Femur (tissue), 1 donor: ENCODE results near the gene NIPA2.

Source experiments
- DNase-seq: peaks from one replicate; pipeline ENCODE4 v3.0.0-alpha.2; 2017

Gene NIPA2

DNA sequence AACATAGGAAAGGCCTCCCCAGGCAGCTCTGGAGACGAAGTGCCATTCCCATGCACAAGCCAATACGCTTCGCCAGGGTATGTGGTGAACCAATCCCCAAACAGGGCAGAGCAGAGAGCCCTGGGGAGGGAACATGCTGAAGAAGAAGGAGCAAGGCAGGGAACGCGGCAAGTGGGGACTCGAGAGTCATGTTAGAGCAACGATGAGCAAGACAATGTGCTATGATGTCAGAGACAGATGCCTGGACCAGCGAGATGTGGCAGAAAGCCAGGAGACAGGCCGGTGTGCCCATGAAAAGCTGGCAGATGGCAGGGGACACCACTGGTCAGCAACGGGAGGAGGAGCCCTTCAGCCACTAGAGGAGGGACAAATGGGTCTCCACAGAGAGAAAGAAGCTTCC is 39.6 kb downstream of the NIPA2 start:
- DNase-seq, result no peak

DNA sequence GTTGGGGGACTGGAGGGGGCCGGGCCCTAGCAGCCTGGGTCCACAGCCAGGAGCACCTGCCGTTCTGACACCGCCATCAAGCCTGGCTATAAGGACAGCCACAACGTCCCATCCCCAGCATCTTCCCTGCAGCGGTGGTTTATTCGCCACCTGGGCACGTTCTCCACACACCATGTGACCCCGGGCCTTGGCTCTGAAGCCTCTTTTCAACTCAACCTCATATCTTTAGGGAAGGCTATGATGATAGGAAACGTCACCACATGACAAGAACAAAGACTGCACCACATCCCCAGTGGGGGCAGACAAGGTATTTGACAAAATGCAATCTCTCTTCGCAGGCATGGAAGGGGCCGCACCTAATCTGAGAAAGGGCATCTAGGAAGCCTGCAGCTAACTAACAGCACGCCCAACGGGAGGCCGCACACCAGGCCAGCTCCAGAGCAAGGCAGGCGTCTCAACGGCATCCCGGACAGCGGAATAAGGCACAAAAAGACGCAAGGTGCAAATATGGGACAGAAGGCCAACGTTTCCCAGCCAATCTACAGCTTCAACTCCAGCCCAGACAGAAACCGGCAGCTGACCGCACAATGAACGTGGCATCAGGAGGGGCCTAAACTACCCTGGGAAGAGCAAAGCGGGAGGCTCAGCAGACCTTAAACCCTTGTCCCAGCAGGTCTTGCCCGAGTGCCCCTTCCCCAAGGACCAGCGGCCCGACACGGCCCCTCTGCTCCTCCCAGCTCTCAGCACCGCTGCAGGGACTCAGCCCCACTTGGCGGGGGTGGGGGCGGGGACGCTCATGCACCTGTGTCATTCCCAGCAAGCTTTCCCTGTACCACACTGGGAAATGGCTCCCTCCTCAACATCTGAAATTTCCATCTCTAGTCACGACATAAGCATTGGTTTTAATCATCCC is 41.9 kb downstream of the NIPA2 start:
- no peak for DNase-seq

DNA sequence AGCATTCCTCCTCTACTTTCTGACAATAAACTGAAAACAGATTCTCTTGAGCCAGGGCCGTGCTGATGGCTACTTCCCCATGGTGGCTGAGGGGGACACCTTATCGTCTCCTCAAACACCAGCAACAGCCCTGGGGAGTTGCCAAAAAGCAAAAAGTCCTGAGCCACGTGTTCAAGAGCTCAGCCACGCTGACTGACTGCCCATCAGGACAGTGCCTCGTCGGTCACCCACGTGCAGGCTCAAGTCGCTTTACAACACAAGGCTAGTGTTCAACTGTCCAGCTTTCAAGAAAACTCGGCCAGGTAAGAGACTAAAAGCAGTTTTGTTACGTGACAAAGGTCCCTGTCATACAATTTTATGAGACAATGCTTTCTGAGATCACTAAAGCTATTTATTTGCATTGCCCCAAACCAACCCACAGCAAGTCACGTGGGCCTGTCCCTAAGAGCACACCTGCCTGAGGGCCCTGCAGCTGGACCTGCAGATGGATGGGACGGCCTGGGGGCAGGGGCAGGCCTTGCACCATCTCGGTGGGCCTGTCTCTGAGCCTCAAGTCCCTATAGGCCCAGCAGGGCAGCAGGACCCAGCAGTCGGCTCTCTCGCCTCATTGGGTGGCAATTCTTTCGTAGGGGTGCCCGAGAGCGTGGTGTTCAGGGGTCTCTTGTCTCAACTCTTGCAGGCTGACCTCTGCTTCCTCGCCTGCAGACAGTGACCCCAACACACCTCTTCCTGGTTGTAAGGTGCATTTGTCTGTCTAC is 42.7 kb downstream of the NIPA2 start:
- DNase-seq, result no peak

DNA sequence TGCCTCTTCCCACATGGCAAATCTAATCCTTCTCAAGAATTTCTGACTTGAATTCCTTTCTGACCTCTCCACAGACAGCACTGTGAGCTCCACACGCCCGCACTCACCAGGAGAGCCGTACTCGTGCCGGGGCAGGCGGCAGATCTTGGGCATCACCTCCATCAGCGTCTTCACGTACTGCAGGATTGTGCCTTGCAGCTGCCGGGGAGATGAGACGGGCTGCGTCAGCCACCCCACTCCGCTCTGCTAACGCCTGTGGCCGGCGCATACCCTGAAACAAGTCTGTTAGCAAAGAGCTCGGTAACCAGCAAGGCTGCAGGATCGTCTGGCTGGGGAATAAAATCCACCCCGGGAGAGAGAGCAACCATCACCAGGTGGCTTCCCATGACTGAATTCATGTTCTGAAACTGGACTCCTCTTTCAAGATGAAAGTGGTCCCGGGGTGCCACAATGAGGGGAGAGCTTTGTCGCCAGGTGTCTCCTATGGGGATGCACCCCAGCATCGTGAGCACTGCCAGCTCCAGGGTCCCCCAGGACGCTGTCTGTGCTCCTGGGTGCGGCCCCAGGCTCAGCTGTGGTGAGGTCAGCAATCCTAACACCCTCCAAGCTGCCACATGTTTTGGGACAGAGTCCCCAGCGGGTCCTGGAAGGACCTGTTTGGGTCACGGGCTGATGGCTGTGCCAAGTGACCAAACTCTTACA is 43.4 kb downstream of the NIPA2 start:
- no peak for DNase-seq

DNA sequence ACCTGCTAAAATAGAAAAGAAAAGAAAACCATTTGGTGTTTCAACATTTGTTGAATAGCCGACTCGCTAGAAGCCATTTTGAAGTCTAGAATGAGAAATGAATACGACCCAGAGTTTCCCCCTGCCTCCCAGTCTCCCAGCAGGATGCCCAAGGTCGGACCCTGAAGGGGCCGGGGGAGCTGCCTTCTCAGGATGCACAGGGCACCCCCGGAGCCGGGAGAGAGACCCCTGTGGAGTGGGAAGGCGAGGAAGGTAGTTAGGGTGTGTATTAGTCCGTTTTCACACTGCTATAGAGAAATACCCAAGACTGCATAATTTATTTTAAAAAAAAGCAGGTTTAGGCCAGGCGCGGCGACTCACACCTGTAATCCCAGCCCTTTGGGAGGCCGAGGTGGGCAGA is 44.7 kb downstream of the NIPA2 start:
- no peak for DNase-seq

DNA sequence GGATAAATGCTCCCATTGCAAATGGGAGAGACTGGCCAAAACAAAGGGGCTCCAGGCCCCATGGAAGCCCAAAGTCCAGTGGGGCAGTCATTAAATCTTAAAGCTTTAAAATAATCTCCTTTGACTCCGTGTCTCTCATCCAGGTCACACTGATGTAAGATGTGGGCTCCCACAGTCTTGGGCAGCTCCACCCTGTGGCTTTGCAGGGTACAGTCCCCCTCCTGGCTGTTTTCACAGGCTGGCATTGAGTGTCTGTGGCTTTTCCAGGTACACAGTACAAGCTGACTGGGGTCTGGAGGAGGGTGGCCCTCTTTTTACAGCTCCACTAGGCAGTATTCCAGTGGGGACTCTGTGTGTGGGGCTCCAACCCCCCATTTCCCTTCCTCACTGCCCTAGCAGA is 45.9 kb downstream of the NIPA2 start:
- DNase-seq, result no peak

DNA sequence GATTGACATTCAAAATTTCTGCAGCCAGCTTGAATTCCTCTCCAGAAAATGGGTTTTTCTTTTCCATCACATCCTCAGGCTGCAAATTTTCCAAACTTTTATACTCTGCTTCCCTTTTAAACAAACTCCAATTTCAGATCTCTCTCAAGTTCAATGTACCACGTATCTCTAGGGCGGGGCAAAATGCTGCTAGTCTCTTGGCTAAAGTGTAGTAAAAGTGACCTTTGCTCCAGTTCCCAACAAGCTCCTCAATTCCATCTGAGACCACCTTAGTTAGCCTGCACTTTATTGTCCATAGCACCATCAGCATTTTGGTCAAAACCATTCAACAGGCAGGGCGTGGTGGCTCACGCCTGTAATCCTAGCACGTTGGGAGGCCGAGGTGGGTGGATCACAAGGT is 46.7 kb downstream of the NIPA2 start:
- DNase-seq, result no peak

DNA sequence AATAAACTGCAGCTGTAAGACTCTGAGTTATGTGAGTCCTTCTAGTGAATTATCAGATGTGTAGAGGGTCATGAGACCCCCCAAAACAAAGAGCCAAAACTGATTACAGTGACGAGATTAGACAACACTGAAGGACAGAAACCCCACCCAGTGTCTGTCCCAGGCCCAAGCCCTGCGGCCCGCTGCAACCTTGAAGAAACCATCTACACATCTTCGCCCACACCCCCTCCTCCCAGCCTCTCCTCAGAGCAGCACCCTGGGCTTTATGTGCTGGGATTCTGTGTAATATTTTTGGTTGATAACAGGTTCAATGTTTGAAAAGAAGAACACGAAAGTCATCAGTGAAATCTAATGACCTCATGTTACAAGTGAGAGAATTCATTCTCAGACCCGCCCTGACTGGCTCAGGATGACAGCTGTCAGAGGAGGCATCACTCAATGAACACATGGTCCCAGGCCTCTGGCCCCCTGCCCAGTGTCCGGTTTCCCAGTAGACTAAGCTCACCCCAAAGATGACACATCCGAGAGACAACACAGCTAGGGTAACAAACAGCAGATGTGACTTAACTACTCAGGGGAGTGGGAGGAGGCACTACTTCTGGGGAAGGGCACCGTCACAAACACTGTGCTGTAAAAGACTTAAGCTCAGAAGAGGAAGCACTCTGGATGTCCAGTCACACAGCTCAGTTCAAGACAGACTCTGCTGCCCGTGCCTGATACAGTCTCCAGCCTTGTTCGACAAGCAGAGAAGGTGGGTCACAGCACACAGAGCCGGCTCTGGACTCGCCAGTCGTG is 48.9 kb downstream of the NIPA2 start:
- DNase-seq, result peak; percentile 58

DNA sequence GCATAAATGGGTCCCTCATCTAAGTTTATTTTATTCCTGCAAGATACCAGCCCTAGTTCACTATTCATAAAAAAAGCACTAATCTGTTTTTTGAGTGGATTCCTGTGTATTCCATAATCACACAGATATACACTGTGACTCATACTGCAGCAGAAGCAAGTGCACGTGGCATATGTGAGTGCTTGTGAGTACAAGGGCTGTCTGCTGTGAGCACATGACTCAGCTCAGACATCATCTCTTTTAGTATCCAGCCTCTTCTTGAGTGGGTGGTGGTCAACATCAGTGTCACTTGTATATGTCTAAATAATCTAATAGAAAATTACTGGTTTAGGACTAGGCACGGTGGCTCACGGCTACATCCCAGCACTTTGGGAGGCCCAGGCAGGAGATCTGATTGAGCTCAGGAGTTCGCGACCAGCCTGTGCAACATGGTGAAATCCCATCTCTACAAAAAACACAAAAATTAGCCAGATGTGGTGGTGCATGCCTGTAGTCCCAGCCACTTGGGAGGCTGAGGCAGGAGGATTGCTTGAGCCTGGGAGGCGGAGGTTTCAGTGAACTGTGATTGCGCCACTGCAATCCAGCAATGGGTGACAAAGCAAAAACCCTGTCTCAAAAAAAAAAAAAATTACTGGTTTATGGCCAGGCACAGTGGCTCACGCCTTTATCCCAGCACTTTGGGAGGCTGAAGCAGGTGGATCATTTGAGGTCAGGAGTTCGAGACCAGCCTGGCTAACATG is 49.8 kb downstream of the NIPA2 start:
- no peak for DNase-seq

DNA sequence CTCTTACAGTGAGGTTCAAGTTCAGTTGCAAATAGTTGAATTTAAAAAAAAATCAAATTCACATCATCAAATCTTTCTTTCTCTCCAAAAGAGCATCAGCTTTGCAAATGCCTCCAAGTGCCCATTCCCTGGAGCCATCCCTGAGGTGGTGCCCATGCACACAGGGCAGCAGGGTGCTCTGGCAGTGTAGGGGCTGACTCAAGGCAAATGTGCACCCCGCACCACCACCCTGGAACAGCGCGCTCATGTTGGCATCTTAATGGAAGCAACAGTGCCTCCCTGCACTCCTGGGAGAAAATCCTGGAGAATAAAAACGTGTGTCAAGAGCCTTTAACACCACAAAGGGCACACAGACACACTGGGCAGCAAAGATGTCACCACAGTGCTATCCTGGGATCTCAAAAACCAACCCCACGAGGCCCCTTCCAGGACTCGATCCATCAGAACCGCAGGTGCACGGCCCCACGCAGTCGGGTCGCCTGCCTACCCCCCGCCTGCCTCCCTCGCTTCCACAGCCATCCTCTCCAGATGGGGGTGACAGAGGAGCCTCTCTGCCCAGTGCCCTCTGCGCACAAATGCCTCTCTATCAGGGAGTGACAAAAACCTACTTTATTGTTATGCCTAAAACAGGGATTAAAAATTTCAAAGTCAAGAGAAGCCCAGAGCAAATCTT is 50.8 kb downstream of the NIPA2 start:
- no peak for DNase-seq

DNA sequence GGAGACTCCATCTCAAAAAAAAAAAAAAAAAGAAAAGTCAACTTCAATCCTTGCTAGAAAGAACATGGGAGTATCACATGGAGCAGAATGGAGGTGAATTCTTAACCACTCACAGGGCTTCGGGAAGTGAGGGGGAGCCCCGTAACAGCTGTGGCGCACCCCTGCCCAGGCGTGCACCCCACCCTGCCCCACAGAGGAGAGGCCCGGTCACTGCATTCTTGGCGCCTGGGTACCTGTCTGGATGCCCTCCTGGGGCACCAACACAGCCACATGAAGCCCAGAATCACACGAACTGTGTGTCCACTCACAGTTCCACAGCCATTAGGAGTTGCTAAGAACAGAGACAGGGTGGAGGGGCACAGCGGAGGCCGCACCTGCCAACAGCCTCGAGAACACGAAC is 51.8 kb downstream of the NIPA2 start:
- no peak for DNase-seq

DNA sequence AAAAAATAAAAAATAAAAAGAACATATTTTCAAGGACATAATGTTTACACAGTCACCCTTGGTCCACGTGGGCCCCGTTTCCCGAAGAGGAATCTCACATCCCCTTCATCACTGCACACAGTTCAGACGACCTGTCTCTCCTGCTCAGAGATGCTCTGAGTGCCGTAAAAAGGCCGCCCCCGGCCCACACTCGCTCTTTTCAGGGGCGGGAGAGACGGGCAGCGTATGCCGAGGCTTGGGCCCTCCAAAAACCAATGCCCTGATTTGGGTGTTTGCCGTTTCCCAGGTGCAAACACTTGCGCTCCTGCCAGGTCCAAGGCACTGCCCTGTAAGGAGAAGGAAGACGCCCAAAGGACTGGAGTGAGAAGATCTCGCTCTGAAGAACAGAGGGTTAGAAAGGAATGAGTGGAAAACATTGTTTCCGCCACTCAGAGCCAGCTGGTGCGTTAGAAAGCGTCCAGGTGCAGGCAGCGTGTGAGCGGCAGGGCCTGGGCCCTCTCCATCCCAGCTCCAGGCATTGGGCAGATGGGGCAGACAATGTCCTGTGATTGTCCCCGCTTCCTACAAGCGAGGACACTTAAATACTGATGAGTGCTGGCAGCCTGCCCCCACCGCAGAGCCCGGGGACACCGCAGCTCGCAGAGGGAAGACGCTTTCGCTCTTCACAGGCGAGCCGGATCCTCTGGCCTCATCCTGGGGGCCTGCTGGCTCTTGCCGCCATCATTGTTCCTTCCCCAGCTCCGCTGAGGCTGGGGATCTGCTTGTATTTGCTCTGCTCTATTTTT is 53.2 kb downstream of the NIPA2 start:
- DNase-seq, result no peak

DNA sequence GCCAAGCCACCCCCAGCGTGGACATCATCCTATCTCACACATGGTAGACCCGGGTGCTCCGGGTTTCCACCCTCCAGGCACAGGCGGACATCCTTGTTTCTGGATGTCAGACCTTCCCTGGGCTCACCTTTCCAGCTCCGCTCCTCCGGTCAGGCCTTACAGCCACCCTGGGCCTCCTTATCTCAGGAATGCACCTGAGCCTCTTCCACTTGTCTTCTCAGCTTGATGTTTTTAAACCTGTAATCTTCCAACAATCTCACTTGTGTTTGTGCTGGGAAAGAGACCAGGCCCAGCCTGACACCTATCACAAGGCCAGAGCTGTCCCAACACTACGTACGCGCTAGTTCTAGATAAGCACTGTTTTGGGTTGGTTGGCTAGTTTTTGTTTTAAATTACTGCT is 53.9 kb downstream of the NIPA2 start:
- DNase-seq, result no peak

DNA sequence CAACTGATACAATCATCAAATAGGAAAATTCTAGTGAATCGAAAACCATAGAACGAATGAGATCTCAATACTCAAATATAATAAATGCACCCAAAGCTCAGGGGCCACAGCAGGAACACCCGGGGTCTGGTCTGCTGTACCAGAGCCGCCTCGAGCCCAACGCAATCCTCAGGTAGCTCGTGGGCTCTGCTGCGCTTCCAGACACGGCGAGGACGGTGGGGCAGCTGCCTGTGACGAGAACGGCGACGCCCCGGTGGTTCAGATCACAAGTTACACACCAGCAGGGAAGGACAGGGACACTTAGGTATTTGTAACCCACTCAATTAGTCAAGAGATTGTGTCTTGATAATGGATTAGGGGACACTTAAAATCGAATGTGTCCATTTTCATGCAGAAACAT is 54.6 kb downstream of the NIPA2 start:
- no peak for DNase-seq

DNA sequence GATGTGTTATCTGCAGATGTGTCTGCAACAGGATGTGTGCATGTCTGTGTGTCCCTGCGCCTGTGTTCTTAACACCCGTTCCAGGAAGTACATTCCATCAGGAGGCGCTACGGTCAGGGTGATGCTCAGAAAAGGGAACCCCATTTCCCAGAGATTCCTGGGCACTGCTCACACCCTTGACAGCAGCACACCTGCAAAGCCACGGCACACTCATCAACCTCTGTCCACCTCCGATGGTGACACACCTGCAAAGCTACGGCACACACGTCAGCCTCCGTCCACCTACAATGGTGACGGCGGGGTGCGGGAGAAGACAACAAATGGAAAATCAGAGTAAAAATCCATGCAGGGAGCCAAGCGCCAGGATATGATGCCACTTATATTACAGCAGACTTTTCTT is 55.4 kb downstream of the NIPA2 start:
- DNase-seq, result no peak

DNA sequence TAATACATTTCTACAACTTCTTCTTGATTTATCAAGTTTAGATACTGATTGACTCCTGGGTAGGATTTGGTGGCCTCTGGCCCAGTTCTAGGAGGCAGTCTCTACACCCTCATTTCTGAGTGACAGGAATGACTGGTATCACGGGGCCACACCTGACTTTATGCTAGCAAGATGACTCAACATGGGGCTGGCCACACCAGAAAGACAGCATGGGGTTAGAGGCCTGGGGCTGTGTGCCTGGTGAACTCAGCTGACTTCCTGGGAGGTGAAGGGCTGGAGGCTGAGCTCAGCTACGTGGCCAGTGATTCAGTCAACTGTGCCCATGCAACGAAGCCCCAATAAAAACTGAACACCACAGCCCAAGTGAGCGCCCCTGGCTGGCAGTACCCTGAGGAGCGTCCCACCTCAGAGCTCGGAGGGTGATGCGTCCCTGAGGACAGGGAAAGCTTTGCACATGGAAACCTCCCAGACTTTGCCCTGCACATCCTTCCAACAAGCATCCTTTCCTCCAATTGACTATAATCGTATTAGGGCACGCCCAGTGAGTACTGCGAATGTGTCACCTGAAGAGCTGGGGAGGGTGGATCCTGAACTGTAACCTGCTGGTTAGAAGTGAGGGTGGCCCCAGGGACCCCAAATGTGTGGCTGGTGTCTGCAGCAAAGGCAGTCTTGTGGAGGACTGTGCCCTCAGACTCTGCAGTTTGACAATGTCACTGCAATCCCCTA is 57.2 kb downstream of the NIPA2 start:
- no peak for DNase-seq

DNA sequence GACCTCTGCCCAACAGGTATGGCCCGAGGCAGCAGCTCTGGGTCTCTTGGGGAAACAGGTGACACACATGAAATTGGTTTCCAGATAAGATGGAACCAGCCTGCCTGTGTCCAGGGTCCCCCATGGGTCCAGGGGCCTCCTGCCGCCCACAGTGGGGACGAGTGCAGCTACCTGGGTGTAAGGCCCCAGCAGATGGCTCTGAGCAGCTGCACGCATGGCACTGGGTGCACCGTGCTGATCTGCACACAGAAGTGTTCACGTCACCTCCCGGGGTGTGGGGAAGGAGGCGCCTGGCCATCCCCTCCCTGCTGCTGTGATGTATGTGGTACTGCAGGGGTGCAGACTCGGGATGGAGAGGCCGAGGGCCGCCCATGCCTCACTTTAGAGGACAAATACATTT is 63.6 kb downstream of the NIPA2 start:
- no peak for DNase-seq

DNA sequence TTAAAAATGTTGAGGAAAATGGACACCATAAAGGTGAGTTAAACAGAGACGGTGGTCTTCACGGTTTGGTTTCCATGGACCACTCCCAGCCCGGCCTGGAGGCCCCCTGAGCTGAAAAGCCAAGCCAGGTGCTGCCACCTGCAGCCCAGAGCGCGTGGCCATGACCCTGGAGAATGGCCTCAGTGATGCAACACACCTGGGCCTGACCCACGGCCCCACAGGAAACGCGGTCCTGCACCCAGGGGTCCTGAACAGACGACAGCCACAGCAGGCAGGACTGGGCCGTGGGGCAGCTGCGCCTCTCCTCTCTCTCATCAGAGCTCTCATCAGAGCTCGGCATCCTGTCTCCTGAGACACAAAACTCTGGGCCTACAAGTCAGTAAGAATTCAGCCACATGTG is 64.1 kb downstream of the NIPA2 start:
- DNase-seq, result no peak

DNA sequence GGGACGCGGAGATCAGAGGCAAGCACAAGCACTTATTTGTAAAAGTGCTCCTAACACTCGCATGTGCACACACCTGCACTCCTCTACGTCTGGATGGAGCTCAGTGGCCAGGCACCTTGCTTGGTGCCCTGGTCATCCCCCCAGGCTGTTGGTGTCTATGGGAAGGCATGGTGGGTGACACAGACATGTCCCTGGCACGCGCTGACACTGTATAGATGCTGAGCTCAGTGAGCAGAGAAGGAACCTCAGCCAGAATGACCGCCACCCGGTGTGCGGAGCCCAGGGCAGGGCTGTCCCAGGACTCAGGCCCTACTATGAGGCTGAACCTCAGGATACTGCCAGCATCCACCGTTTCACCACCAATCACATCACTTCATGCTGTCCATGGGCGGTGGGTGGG is 64.5 kb downstream of the NIPA2 start:
- no peak for DNase-seq

DNA sequence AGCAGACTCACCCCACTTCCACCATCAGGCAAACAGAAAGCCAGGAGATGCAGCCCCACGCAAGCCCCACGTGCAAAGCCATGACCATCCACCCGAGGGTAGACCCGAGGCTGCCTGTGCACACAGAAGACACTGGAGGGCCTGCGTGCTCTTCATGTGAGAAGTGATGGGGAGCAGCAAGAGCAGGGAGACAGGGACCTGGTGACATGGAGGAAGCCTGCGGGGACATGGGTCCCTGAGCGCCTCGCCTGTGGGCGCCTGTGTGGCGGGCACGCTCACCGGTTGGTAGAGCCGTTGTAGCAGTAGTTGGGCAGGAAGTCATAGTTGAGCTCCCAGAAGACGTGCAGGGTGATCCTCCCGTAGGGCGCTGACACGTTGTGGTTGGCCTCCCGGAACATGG is 65.0 kb downstream of the NIPA2 start:
- no peak for DNase-seq
